Stomach (tissue), 4 donors: ENCODE results near the gene LTBP4.

ENCODE experiments used
- CTCF ChIP-seq, 7 experiments: fragments of 450-650 bp in 4 of 7; fragments of 200-600 bp in 3 of 7; sonication (generic) in 3 of 7; IDR thresholded peaks; one replicate each; pipeline ENCODE4 v1.5.1; 2016 to 2019; ENCODE audit warnings: antibody characterized with exemption in 7 of 7, control low read depth in 2 of 7, mild to moderate bottlenecking in 1 of 7
- POLR2A ChIP-seq, 4 donors: fragments of 450-650 bp; IDR thresholded peaks; one replicate each; pipeline ENCODE4 v1.6.1; 2016; ENCODE audit warnings: antibody characterized with exemption in 4 of 4, control low read depth in 2 of 4, mild to moderate bottlenecking in 1 of 4, moderate library complexity in 1 of 4

- TF ChIP-seq CTCF (IDR thresholded peaks at IDR 0.05): no peak
- TF ChIP-seq POLR2A (IDR thresholded peaks at IDR 0.05): no peak
Observed at GRCh38 chr19:40623403-40624251, 22.5 kb downstream of the LTBP4 start.
